NCI-H774 (cell line): ENCODE data around the gene DNAH9.
"Not testable (repeated sequence)": the region's sequence is repeated elsewhere in the genome, so short reads cannot be mapped to it uniquely, and the experiment has no call there.

Source experiments
- DNase-seq: peaks from one replicate; lab custom pipeline; 2025; lab: John Stamatoyannopoulos, UW

DNAH9 gene

DNA sequence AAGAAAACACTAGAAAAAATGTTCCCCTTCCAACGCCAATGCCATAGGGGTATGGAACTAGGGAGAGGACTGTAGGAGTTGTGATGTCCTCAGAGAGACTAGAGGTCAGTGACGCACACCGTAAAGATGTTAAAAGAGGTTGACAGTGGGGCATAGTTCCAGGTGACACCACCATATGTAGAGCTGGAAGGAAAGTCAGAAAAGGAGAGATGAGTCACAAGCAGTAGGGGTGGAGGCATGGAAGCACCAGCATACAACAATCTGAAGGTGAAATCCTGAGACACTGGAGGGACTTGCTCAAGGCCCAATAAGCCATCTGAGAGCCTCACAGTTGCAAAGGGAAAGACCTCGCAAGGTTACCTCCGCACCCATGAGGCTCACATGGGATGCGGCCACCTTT lies 323.0 kb downstream of the DNAH9 start:
- no peak for DNase-seq

DNA sequence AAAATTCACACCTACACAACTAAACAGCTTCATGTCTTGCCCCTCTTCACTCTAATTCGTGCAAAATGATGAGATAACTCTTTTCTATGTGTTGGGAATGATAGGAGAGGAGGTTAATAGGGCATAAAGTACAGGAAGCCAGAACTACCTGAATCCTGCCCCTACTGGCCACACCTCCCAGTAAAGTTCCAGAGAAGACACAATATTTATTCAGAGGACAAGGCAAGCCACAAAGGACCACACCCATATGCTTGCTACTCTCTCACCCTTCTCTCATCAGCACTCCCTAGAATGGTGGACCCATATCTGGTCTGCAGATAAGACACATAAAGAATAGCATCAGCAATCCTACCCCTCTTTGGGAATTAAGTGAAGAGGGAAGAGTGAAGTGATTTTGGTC lies 324.4 kb downstream of the DNAH9 start:
- DNase-seq: no peak

DNA sequence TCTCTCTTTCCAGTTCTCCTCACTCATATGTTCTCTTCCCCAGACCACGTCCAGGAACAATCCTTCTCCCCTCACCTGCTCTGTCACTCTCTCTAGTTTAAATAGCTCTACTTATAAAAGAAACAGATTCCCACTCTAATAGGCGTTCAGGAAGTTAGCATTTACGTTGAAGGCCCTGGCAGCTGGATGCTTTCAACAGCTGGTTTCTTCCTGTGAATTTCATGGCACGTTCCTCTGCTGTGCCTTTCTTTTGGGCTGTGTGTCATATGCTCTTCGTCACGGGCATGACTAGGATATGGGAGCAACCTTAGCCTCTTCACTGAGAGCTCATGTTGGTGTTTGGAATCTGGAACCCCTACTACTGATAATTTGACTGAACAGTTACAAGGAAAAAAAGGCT lies 325.8 kb downstream of the DNAH9 start:
- DNase-seq: no peak

DNA sequence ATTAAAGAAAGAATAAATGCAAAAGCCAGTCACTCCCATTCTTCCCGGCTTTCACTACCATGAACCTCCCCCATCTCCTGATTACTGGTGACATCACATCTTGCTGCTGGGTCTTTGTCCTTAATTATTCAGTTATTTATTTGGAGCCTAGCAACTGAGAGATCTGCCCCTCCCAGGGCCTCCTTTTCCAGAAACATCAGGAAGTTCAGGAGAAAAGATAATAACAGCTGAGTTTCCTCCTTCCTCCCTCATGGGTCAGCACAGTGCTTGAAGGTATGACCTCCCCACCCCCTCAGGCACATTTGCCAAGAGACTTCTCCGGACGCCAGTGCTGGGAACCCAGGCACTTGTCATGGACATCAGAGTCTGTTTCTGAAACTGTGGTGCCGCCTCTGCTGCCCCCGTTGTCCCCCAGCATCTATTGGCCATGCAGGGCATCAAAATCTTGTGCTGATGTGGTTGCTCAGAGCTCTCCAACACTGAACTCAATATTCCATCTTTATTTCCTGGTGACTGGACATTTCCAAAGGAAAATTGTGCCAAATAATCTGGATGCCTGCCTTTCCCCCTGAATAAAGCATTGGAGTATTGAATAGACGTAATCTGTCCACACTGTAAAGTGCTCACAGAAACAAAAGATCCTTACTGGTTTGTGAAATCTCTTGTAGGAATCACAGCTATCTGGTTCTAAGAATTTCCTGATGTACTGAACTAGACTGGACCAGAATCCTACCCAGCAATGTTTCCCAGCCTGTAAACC lies 327.2 kb downstream of the DNAH9 start:
- no peak for DNase-seq

DNA sequence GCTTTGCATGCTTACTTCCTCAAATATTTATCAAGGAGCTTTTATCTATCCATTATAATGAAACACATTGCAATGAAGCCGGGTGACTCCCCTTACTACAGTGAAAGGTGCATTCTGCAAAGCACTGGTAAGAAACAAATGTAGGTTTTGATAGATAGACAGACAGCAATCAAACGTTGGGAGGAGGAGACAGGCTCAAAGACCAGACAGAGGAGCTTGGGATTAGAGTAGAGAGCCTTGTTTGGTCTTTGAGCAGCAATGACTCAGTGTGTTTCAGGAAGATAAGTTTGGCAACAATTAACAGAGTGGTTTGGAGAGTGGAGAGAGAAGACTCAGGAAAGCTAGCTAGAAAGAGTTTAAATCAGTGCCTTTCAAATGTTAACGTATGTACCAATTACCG lies 330.2 kb downstream of the DNAH9 start:
- DNase-seq: no peak

DNA sequence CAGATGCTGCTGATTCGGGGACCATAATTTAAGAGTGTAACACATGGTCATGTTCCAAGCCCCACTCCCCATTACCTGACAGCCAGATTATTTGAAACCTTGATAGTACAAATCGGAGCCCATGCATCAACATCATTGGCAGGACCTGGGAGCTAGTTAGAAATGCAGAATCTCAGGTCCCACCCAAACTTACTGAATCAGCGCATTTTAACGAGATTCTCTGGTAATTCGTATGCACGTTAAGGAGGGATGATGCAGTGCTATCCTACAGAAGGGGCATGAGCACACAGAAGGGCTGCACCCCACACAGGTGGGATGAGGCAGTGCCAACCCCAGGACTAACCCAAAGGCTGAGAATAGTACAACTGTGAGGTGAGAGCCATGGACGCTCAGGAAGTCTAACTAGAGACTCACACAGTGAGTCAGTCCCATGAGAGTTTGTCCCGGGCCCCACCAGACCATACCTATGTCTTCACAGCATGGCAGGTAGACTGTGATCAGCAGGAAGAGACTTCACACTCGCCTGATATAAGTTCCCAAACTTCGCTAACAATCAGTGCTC lies 334.1 kb downstream of the DNAH9 start:
- DNase-seq: no peak

DNA sequence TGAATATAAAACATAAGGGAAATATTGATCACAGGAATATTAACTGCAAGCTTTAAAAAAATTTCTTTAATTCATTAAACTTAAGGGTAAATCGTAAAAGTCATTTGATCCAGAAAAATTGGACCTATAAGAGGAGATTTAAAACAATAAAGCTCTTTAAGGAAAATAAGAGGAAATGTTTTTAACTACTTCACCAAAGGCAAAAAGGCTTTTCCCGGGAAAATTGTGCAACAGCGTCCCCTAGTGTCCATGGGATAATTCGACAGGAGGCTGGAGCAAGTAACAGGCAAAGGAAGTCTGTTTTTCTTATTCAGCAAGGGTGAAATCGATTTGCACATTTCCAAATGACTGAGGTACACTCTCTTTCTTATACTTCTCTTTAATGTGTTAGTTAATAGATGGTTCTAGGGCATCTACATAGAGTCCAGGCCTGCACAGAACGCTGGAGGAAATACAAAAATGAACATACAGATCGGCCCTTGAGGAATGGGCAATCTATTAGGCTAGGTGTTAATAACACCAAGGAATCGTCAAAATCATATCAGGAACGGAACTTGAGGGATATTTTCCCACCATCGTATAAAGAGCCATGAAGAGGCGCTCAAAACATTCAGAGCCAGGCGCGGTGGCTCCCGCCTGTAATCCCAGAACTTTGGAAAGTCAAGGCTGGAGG lies 337.6 kb downstream of the DNAH9 start:
- DNase-seq: no peak

DNA sequence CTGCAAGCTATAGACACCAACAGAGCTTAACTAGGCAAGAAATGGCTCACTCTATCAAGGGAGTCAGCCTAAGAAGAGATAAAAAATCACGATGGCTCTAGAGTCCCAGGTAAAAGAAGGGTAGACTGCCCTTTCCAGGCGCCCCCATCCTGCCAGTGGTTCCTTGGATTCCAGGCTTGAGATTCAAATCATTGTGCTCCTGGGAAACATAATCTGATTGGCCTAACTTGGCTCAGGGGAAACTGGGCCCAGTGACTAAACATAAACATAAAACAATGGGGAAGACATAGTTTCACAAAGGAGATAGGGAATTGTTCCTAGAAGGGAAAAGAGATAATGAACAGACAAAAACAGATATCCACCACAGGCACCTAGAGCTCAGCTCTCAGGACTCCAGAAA lies 342.6 kb downstream of the DNAH9 start:
- DNase-seq: no peak

DNA sequence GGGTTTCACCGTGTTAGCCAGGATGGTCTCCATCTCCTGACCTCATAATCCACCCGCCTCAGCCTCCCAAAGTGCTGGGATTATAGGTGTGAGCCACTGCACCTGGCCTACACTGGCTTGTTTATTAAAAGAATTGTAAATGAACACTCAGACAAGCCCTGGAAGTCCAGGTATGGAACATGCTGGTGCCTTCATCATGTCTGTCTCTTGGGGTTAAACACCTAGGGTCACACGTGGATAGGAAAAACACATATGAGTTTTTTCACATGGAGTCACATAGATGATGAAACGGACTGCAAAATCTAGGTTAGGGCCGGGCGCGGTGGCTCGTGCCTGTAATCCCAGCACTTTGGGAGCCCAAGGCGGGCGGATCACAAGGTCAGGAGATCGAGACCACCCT lies 344.8 kb downstream of the DNAH9 start:
- not testable (repeated sequence) for DNase-seq

DNA sequence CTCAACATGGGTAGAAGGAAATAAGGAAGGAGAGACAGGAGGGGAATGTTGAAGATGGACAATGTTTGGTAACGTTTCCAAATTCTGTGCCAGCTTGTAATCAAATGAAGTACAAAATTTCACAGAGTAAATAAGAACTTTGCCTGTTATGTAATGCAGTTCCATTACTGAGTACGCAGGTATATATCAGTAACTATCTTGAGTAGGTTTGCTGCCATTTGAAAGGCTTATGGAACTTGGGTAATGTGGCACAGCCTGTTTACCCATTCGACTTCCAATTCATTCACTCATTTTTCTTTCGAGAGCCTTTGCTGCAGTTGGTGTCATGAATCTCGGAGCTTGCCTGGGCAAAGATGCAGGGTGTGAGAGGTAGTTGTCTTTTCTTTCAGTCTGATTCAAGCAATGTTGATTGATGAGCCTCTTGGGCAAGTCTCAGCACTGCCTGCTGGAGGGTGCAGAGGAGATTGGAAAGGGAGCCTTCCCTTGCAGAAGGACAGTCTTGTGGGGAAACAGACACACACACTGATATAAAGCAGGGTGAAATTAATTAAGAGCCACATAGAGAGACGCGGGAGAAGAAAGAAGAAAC lies 345.6 kb downstream of the DNAH9 start:
- DNase-seq: no peak

DNA sequence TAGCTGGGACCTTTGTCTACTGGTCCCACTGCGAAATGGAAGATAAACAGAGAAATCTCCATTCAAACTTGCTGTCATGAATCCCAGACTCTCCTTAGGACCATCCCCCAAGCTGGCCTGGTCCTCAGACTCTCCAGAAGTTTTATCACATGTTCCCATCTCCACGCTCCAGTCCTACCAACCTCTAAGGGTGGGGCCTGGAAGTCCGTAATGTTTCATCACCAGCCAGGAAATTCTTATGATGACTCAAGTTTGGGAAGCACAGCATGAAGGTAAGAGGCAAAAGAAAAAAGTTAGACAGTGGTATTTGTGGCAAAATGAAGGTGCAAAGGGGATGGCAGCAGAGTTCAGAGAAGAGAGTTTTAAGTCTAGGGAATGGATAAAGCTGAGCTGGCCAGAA lies 346.3 kb downstream of the DNAH9 start:
- DNase-seq: no peak

DNA sequence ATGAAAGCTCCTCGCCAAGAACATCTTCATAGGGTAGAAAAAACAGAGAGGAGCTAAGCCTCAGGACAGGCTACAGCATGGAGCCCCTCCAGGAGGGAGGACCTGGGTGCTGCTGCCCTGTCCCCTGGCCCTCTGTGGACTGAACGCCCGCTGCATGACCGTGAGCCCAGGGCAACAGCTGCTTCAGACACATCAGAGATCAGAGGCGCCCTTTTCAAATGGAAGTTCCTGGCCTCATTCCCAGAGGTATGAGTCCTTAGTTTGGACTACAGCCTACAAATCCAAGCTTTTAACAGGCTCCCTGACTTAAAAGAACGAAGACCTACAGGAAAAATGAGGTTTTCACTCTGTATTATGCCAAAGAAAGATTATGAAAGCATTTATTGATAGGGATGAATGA lies 350.5 kb downstream of the DNAH9 start:
- DNase-seq: no peak

DNA sequence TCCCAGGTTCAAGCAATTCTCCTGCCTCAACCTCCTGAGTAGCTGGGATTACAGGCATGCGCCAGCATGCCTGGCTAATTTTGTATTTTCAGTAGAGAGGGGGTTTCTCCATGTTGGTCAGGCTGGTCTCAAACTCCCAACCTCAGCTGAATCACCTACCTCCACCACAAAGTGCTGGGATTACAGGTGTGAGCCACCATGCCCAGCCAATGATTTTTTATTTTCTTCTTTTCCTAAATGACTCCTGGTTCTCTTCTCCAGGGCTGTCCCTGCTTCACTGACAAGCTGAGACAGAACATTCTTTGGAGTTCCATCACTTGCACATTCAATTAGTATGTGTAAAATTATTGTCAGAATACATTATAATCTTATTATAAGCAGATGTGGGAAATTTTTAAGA lies 351.3 kb downstream of the DNAH9 start:
- not testable (repeated sequence) for DNase-seq

DNA sequence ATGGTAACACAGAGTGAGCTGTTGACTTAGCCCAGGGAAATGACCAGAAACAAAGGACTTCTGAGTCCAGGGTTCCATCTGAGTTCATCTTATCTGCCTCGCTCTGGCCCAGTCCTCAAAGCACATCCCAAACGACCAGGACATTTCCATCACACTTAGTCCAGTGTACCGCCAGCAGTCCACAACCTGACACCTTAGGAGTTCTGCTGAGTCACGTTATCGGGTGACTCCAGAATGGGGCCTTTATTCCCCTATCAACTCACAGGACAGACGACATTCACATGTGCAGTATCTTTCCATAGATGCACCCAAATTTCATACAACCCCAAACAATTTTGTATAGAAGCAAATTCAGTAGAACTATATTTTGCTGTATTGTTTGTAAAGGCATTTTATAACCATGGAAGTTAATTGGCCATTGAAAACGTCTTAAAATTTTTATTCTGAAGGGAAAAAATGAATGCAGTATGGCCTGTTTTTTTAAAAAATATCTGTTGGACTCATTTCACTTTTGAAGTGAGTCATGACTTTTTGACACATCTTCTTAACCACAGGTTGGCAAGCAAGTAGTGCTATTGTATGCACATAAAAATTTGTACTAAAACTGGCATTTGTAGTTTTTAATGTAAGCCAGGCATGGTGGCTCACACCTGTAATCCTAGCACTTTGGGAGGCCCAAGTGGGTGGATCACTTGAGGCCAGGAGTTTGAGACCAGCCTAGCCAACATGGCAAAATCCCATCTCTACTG lies 352.7 kb downstream of the DNAH9 start:
- no peak for DNase-seq

DNA sequence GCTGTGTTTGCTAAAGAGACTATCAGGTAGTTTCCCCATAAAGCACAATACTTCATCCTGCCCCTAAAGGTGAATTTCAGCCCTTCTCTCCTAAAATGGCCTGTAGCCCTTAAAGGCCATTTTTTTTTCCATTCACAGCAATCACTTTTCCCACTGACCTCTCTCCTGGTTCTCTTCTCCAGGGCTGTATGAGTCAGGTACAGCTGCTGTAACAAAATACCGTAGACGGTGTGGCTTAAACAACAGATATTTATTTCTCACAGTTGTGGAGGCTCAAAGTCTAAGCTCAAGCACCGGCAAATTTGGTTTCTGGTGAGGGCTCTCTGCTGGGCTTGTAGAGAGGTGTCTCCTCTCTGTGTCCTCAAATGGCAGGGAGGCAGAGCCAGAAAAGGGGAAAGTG lies 354.3 kb downstream of the DNAH9 start:
- DNase-seq: no peak

DNA sequence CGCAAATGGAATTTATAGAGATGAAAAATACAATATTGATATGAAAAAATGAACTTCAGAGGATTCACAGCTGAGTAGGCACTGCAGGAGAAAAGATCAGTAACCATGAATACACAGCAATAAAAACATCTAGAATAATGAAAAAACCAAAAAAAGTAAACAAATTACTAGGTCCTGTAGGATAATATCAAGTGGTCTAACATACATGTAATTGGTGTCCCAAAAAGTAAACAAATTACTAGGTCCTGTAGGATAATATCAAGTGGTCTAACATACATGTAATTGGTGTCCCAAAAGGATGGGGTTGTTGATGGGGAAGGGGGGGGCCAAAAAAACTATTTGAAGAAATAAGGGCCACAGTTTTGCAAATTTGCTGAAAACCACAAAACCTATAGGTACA lies 355.7 kb downstream of the DNAH9 start:
- no peak for DNase-seq

DNA sequence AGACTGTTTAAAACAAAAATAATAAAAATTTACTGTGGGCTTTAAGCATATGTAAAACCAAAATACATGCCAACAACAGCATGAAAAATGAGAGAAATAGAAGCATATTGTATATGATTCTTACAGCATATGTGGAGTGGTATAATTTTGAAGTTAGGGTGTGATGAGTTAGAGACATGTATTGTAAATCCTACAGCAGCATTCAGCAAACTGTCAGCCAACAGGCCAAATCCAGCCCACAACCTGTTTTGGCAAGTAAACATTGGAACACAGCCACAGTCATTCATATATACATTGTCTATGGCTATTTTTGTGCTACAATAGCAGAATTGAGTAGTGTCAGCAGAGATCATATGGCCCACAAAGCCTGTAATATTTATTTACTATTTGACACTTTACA lies 356.7 kb downstream of the DNAH9 start:
- no peak for DNase-seq

DNA sequence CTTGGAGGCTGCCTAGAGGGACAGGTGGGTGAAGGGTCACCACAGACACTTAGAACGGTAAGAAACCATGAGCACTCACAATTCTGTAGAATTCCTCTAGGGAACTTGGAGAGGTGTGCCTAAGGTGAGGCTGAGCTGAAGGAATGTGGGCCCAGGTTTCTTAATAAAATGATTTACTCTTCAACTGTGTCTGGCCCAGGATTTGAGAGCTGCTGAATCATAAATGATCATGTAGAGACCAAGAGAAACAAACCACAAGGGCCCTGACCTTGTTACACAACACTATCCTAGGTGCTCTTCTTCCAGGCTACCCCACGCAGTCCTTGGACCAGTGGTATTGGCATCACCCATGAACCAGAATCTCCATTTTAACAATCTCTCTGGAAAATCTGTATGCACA lies 371.3 kb downstream of the DNAH9 start:
- no peak for DNase-seq

DNA sequence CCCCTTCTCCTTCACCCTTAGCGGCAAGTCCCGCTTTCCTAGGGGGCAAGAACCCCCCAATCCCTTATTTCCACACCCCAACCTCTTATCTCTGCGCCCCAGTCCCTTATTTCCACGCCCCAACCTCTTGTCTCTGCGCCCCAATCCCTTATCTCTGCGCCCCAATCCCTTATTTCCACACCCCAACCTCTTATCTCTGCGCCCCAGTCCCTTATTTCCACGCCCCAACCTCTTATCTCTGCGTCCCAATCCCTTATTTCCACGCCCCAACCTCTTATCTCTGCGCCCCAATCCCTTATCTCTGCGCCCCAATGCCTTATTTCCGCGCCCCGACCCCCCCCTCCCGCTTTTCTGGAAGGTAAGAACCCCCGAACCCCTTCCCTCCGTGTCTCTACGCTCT lies 374.5 kb downstream of the DNAH9 start:
- DNase-seq: not testable (repeated sequence)

DNA sequence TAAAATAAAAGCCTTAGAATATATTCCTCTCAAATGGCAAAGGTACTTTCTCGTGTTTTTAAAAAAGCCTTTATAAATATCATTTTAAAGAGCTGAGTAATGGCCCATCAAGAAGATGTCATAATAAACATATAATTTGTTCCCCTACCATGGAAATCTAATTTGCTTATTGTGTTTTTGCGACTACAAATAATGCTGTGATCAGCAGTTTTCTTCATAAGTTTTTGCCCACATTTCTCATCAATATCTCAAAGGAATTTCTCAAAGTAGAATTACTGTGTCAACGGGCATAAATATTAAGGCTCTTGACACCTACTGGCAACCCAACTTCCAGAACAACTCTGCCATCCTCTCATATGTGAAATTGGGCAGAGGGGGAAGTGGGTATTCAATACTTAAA lies 381.5 kb downstream of the DNAH9 start:
- DNase-seq: no peak

DNA sequence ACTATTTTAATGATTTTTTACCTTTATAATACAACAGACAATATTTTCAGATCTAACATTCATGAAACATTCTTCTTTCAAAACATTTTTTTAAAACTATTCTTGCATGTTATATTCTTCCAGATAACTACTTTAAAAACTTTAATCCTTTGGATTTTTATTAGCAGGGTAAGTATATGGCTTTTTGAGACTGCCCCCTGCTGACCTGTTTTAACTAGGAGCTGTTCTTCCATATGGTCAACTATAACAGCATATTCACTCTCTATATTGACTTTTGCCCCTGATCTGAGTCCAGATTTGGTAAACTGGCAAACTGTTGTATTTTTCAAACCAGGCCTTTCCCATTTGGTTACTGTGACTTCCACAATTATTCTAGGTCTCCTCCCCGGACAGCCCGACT lies 382.5 kb downstream of the DNAH9 start:
- DNase-seq: no peak

DNA sequence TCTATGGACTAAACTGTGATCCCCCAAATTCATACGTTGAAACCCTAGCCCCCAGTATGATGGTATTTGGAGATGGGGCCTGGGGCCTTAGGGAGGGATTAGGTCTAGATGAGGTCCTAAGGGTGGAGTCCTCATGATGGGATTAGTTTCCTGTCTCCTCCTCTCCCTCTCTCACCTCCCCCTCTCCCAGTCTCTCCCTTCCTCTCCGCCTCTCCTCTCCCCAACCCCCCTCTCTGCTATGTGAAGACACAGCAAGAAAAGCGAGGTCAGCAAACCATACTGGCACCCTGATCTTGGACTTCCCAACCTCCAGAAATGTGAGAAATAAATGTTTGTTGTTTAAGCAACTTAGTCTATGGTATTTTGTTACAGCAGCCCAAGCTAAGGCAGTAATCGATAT lies 383.6 kb downstream of the DNAH9 start:
- no peak for DNase-seq
